Uterus (tissue), 2 donors: ENCODE measurements around the gene ALS2.

Experiments
- CTCF ChIP-seq, 4 experiments: fragments of 200-600 bp in 2 of 4; fragments of 450-650 bp in 2 of 4; sonication (generic) in 2 of 4; IDR thresholded peaks; one replicate each; pipeline ENCODE4 v1.5.1; 2016 to 2019; ENCODE audit warnings: antibody characterized with exemption in 4 of 4, mild to moderate bottlenecking in 2 of 4, moderate library complexity in 1 of 4
- POLR2A ChIP-seq, 2 donors: fragments of 450-650 bp; IDR thresholded peaks; one replicate each; pipeline ENCODE4 v1.6.1; 2016; ENCODE audit warnings: antibody characterized with exemption in 2 of 2, mild to moderate bottlenecking in 1 of 2, moderate library complexity in 1 of 2

GRCh38 chr2:201675454-201675853, 105.3 kb downstream of the ALS2 start:
- TF ChIP-seq CTCF (IDR thresholded peaks at IDR 0.05) (no peak), POLR2A (IDR thresholded peaks at IDR 0.05) (no peak)
